Body of pancreas (tissue), 4 donors: ENCODE data around the gene FGF22. TPM values are rescaled to one million over a fixed set of nuclear protein-coding genes. Genes with fewer than 3 reads are reported as not detected.
A peak's percentile ranks its signal among the peaks of the same experiment; 100 is the strongest.
"Not testable (repeated sequence)": the region's sequence is repeated elsewhere in the genome, so short reads cannot be mapped to it uniquely, and the experiment has no call there.

Source experiments
- ATAC-seq: fragments of 150-250 bp; one replicate; pipeline ENCODE4 v1.9.1; 2016
- DNase-seq, 4 donors: peaks; one replicate each; pipeline ENCODE4 v3.0.0-alpha.2; 2019
- H3K27ac ChIP-seq, 4 donors: fragments of 200-600 bp; sonication (generic); 1 replicate in 3 of 4; 2 replicates in 1 of 4; pipeline versions ENCODE4 v1.5.1 to v1.6.1; 2016 to 2019; ENCODE audit warnings: mild to moderate bottlenecking in 1 of 4, mixed read lengths in 1 of 4, moderate library complexity in 1 of 4
- H3K27me3 ChIP-seq, 2 donors: fragments of 200-600 bp; sonication (generic); one replicate each; pipeline ENCODE4 v1.6.0; 2016; ENCODE audit warnings: mild to moderate bottlenecking in 1 of 2
- H3K36me3 ChIP-seq, 2 donors: fragments of 200-600 bp; sonication (generic); replicated peaks in 1 of 2; 2 replicates each; pipeline ENCODE4 v1.5.1; 2016; ENCODE audit warnings: low read depth in 2 of 2; ENCODE audit not compliant: insufficient read depth in 1 of 2
- H3K4me1 ChIP-seq: fragments of 200-600 bp; sonication (generic); one replicate; pipeline ENCODE4 v1.6.0; 2016
- H3K4me3 ChIP-seq, 2 donors: fragments of 200-600 bp; sonication (generic); 1 replicate in 1 of 2; 2 replicates in 1 of 2; pipeline ENCODE4 v1.5.1; 2016 to 2019
- H3K9me3 ChIP-seq, 3 donors: fragments of 200-600 bp; sonication (generic); 1 replicate in 2 of 3; 2 replicates in 1 of 3; pipeline ENCODE4 v1.5.1; 2016
- CTCF ChIP-seq, 7 experiments: fragments of 450-650 bp in 4 of 7; fragments of 200-600 bp in 3 of 7; sonication (generic) in 3 of 7; IDR thresholded peaks; one replicate each; pipeline ENCODE4 v1.5.1; 2016 to 2019; ENCODE audit warnings: antibody characterized with exemption in 7 of 7
- POLR2A ChIP-seq, 3 donors: fragments of 450-650 bp; IDR thresholded peaks; one replicate each; pipeline ENCODE4 v1.6.1; 2016; ENCODE audit warnings: antibody characterized with exemption in 3 of 3, mild to moderate bottlenecking in 2 of 3
- WGBS, 2 donors: methylation state at CpG; one replicate each; pipeline ENCODE4 v1.1.5; 2017; 5-methylcytosine and 5-hydroxymethylcytosine counted together
- intact Hi-C: fragments of 100-400 bp; cut with DNase I; formaldehyde crosslinking; loops from one replicate; pipeline ENCODE4 v1.15.1; 2023
- total RNA-seq, 2 donors: library from RNA; depleted of rRNA; stranded (reverse); fragments of >200 nt; gene quantifications; one replicate each; pipeline ENCODE4 v1.1.0, GENCODE V29; 2016

The FGF22 gene
- total RNA-seq, 2 donors from 2014 or later: not detected

- no peaks in the 10 kb centered on the region for H3K9me3 ChIP-seq
- no peak for TF ChIP-seq CTCF (IDR thresholded peaks at IDR 0.05)
- no peak for TF ChIP-seq POLR2A (IDR thresholded peaks at IDR 0.05)
- H3K27me3 ChIP-seq: no peaks in the 10 kb centered on the region
- no peak overlapping the region for H3K27ac ChIP-seq
- no peak overlapping the region for H3K4me3 ChIP-seq
- peaks cover 0 to 10% of the 10 kb centered on the region in 2 donors for H3K36me3 ChIP-seq
- intact Hi-C loops: no loop called here
- 82 to 85% methylated on average over 5 of the region's 5 CpGs for WGBS, 2 donors
- DNase-seq (no peak), ATAC-seq (no peak)
- H3K4me1 ChIP-seq: no peaks in the 10 kb centered on the region
These were observed 14.4 kb upstream of the FGF22 start for GRCh38 chr19:625257-625656.

- H3K4me1 ChIP-seq, H3K4me3 ChIP-seq, DNase-seq, H3K27me3 ChIP-seq, ATAC-seq, H3K9me3 ChIP-seq, H3K36me3 ChIP-seq, H3K27ac ChIP-seq, intact Hi-C loops: not testable (repeated sequence)
- WGBS, 2 donors: 94 to 95% methylated on average over 7 of the region's 7 CpGs
These were observed 13.1 kb upstream of the FGF22 start for GRCh38 chr19:626566-626965.

- no peak for ATAC-seq
- peaks cover 14% of the 10 kb centered on the region for H3K4me1 ChIP-seq
- no peak overlapping the region for H3K27ac ChIP-seq
- H3K36me3 ChIP-seq: peaks cover 0 to 5% of the 10 kb centered on the region in 2 donors
- intact Hi-C loops: no loop called here
- H3K4me3 ChIP-seq: no peak overlapping the region
- H3K27me3 ChIP-seq: no peaks in the 10 kb centered on the region
- TF ChIP-seq POLR2A (IDR thresholded peaks at IDR 0.05) (no peak), CTCF (IDR thresholded peaks at IDR 0.05) (no peak)
- 86 to 90% methylated on average over 13 to 19 of the region's 19 CpGs for WGBS, 2 donors
- no peaks in the 10 kb centered on the region for H3K9me3 ChIP-seq
- no peak for DNase-seq
These were observed 11.5 kb upstream of the FGF22 start for GRCh38 chr19:628168-628567.

GRCh38 chr19:629515-629914 is 10.2 kb upstream of the FGF22 start:
- ATAC-seq, H3K27me3 ChIP-seq, intact Hi-C loops, H3K27ac ChIP-seq, H3K4me3 ChIP-seq, DNase-seq, H3K36me3 ChIP-seq, H3K9me3 ChIP-seq: not testable (repeated sequence)
- WGBS, 2 donors: 70 to 83% methylated on average over 14 to 19 of the region's 25 CpGs
- H3K4me1 ChIP-seq: peaks cover 22% of the 10 kb centered on the region

GRCh38 chr19:629961-630714 is 9.5 kb upstream of the FGF22 start:
- Histone ChIP-seq H3K27ac (no peak overlapping the region), H3K27me3 (no peaks in the 10 kb centered on the region), H3K4me3 (no peak overlapping the region), H3K36me3 (no peaks in the 10 kb centered on the region), H3K4me1 (peaks cover 27% of the 10 kb centered on the region), H3K9me3 (no peaks in the 10 kb centered on the region)
- 88 to 97% methylated on average over 26 to 29 of the region's 30 CpGs for WGBS, 2 donors
- intact Hi-C loops: no loop called here
- DNase-seq (peak in 1 of 4 donors; percentile 11), ATAC-seq (no peak)
- TF ChIP-seq POLR2A (IDR thresholded peaks at IDR 0.05) (no peak), CTCF (IDR thresholded peaks at IDR 0.05) (no peak)

- peak overlapping the region; percentile 53 to 87 for H3K4me3 ChIP-seq
- H3K27me3 ChIP-seq: no peaks in the 10 kb centered on the region
- H3K36me3 ChIP-seq: no peaks in the 10 kb centered on the region
- intact Hi-C loops: no loop called here
- H3K4me1 ChIP-seq: peaks cover 27% of the 10 kb centered on the region
- ATAC-seq (no peak), DNase-seq (no peak)
- peak overlapping the region in 2 of 4 donors; percentile 47 to 60 for H3K27ac ChIP-seq
- TF ChIP-seq CTCF (IDR thresholded peaks at IDR 0.05) (no peak), POLR2A (IDR thresholded peaks at IDR 0.05) (no peak)
- no peaks in the 10 kb centered on the region for H3K9me3 ChIP-seq
- WGBS, 2 donors: 3% methylated on average over 6 to 35 of the region's 35 CpGs
These were observed 7.1 kb upstream of the FGF22 start for GRCh38 chr19:632579-633067.
